NCI-H2196 treated with DMSO at 0.1 percent for 48 hours (cell line): ENCODE results near the gene SETD3.
"Not testable (repeated sequence)": the region's sequence is repeated elsewhere in the genome, so short reads cannot be mapped to it uniquely, and the experiment has no call there.

Experiments
- DNase-seq: peaks from one replicate; lab custom pipeline; 2025; ENCODE audit not compliant: unreplicated experiment; lab: John Stamatoyannopoulos, UW

Gene SETD3

DNA sequence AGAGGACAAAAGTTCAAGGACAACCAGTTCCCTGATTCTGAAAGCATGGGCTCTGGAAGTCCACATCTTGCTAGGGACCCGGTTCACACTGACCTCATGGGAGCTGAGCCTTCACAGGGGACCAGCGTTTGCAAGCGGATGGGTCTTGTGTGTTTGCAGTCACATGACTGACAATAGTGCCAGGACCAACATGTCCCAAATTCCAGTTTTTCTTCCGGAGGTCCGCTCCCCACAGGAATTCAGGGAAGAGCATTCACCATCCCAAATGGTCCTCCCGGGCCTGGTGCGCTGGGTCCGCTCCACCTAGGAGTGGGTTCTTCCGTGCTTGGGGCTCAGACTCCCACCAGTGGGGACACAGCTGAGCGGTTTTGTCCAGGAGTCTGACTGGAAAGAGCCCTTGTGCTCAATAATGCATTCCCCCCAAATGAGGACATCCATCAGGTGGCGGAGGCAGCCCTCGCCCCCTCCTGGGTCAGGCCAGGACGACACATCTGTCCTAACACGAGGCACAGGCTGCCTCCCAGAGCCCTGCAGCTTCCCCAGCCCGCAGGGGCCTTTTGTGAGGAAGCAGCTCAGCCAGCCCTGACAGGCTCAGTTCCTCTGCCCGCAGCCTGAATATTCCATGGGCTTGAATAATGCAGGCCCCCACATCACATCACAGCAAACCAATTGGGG, 116.9 kb downstream of the SETD3 start:
- DNase-seq = no peak

GRCh38 chr14:99363051-99363450, 117.6 kb downstream of the SETD3 start:
- DNase-seq = no peak

- DNase-seq = no peak
These were observed 119.0 kb downstream of the SETD3 start for GRCh38 chr14:99361596-99362215.

GRCh38 chr14:99360774-99361595, 119.7 kb downstream of the SETD3 start:
- no peak for DNase-seq

GRCh38 chr14:99359906-99360305, 120.8 kb downstream of the SETD3 start:
- DNase-seq = no peak

DNA sequence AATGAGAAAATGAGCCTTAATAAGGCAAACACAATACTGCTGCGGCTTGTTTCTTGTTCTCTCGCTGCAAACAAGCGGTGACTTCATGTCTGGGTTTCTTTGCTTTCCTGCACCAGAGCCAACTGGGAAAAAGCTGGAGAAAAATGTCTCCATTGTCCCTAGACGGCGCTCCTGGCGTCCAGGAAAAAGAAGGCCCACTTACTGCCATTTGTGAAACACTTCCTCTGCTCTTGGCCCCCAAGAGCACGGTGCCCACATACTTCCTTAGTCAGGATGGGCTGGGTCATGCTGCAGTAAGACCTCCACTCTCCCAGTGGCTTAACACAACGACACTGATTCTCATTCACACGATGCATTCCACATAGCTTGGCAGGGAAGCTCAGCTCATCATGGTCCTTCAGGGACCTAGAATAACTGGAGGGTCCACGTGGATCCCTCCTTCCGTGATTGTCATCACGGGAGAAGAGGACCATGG, 122.7 kb downstream of the SETD3 start:
- DNase-seq = no peak

- no peak for DNase-seq
These were observed 123.3 kb downstream of the SETD3 start for GRCh38 chr14:99357151-99357915.

- DNase-seq = no peak
These were observed 124.5 kb downstream of the SETD3 start for GRCh38 chr14:99356031-99356608.

DNA sequence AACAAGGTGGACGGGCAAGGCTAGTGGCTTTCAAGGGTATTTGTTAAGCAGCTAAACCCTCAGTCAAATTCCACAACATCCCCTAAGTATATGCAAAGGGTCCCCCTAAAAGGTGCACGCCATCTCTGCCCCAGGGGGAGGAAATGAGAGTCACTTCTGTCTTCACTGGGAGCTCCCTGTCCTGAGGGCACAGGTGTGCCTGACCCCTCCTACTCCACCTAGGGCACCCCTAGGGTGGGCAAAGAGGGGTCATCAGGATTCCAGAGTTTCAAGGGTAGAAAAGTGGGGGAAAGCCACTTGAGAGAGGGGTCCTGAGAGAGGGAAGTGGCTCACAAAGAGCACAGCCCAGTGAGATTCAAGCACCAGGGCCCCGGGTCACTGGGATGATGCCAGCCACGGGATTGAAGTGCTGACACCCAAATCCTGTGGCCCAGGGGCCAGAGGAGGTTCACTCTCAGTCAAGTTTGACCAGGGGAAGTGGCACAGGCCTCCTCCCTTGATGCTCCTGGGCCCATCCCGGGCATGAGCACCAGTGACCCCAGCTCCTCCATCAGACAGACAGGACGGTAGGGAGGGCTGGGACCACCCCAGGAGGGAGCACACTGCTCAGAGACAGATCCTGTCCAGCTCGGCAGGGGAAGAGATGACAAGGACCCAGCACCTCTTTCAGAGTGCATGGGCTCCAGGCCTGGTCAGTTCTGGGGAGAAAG, 126.3 kb downstream of the SETD3 start:
- DNase-seq = no peak

DNA sequence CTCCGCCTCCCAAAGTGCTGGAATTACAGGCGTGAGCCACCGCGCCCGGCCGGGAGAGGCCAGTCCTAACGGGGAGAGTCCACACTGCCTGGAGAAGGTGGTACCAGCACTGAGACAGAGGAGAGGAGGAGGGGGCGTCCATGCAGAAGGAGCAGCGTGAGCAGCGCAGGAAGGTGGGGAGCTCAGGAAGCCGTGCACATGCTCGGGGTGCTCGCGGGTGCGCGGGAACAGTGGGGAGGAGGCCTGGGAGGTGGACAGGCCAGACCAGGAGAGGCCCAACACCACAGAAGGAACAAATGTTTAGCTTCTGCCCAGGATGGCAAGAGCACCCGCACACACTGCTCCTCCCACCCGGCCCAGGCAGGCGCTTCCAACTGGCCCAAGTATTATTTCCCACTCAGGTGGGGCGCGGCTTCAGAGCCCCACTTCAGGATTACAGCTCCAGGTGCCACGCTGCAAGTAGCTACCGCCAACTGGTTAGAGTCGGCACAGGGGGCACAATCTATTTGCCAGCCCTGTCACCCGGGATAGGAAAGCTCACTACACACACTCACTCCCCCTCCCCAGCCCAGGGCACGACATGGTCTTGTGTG, 127.9 kb downstream of the SETD3 start:
- DNase-seq = no peak

DNA sequence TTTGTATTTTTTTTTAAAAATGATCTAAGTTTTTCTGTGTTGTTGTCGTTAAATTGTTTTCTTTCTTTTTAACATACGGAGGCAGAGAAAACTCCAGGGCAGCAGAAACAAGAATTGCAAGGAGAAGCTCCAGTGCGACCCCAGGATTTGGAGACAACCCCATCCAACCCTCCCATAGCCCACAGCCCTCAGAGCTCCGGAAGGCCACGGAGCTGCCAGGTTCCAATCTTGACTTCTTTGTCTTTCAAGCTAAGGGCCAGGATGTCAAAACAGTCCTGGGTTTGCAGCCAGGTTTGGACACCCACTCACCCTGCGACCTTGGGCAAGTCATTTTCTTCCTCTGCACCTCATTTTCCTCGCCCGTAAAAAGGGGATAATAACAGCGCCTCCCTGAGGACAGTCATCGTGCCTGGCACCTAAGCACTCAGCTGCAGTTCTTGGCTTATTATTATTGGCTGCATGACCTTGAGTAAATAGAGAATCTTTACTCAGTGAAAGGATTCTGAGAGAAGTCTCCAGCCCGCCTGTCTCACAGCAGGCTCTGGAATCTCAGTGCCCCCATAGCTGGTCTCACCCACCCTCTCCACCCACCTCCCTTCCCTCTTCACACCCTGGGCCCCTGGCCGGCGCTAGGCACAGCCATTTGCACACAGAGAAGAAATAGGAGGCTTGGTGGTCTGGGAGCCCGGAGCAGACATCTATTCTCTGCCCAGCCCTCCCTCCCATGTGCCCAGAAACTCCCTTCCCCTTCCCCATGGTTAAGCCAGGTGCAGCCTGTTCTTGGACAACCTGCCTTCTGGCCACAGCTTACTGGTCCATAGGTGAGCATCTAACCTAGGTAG, 129.3 kb downstream of the SETD3 start:
- DNase-seq = no peak

GRCh38 chr14:99350751-99351150, 129.9 kb downstream of the SETD3 start:
- DNase-seq = no peak

DNA sequence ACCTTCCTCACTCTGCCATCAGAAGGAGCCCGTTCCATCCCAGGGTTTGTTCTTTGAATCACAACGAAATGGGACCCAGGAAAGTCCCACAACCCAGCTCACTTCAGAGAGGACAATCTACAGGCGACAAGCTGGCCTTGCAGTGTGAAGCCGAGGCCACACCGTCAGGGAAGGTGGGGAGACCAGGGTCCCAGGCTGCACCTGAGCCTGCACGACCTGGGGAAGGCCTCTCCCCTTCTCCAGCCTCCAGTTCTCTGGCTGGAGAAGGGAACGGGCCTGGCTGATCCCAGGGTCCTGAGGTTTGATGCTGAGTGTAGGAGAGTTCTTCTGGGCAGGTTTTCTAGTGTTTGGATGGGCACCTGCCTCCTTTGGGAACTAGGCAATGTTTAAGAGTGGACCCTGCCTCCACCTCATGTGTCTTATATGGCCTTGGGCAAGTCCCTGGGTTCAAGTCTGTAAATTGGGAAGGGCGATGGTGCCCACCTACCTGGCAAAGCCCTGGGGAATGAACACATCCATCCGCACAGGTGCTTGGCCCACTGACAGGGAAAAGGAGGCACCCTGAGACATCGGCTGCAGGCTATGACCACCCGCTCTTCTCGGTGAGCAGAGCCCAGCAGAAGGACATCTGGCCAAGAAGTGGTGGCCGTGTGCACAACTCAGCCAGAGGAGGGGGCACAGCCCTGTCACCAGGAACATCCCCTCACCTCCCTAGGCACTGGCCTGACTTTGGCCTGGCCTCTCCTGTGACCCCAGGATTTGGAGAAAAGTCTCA, 130.8 kb downstream of the SETD3 start:
- no peak for DNase-seq

DNA sequence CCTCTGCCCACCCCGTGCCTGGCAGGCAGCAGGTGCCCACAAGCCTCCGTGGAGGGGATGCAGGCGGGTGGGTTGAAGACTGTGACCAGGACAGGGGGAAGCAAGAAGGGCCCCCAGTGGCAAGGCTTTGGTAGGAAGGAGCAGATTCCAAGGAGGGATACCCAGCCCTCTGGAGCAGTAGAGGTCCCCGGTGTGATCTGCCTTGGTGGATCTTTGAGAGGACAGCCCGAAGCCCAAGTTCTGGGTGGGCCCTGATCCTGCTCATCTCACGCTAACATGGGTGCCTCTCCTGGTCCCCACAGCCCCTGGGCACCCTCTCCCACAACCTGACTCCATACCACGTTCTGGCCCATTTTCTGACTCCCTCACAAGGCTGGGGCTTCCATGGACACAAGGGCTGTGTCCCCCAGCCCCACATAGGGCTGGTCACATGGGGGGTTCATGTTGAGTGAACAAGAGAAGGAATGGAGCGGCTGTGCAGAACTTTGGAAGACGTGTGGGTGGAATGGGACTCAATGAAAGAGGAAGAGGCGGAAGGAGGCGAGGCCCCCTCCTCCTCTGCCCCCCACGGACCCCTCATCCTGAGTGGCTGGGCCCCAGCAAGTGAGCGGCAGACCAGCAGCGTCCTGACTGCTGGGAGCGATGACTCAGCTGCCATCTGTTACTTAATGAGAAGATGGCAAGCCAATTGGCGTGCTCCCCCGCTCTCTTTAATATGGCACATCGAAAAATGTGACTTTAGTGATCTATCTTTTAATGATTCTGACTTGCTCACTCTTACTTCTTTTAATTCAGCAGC, 131.6 kb downstream of the SETD3 start:
- DNase-seq = no peak

DNA sequence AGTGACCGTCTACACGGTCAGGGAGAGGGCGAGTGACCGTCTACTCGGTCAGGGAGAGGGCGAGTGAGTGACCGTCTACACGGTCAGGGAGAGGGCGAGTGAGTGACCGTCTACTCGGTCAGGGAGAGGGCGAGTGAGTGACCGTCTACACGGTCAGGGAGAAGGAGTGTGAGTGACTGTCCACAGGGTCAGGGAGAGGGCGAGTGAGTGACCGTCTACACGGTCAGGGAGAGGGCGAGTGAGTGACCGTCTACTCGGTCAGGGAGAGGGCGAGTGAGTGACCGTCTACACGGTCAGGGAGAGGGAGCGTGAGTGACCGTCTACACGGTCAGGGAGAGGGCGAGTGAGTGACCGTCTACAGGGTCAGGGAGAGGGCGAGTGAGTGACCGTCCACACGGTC, 132.4 kb downstream of the SETD3 start:
- DNase-seq = not testable (repeated sequence)
